Stimulated activated CD4-positive, alpha-beta T cell treated with anti-CD3 and anti-CD28 coated beads, Interleukin-2, amount 100 ng/mL, for 24 hours (primary cell): Measurements from ENCODE around the gene BBOX1.
"Not testable (repeated sequence)": the region's sequence is repeated elsewhere in the genome, so short reads cannot be mapped to it uniquely, and the experiment has no call there.

ENCODE experiments used
- DNase-seq, 2 donors: peaks; one replicate each; pipeline ENCODE4 v3.0.0-alpha.2; 2020

Gene BBOX1, protein sequence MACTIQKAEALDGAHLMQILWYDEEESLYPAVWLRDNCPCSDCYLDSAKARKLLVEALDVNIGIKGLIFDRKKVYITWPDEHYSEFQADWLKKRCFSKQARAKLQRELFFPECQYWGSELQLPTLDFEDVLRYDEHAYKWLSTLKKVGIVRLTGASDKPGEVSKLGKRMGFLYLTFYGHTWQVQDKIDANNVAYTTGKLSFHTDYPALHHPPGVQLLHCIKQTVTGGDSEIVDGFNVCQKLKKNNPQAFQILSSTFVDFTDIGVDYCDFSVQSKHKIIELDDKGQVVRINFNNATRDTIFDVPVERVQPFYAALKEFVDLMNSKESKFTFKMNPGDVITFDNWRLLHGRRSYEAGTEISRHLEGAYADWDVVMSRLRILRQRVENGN

DNA sequence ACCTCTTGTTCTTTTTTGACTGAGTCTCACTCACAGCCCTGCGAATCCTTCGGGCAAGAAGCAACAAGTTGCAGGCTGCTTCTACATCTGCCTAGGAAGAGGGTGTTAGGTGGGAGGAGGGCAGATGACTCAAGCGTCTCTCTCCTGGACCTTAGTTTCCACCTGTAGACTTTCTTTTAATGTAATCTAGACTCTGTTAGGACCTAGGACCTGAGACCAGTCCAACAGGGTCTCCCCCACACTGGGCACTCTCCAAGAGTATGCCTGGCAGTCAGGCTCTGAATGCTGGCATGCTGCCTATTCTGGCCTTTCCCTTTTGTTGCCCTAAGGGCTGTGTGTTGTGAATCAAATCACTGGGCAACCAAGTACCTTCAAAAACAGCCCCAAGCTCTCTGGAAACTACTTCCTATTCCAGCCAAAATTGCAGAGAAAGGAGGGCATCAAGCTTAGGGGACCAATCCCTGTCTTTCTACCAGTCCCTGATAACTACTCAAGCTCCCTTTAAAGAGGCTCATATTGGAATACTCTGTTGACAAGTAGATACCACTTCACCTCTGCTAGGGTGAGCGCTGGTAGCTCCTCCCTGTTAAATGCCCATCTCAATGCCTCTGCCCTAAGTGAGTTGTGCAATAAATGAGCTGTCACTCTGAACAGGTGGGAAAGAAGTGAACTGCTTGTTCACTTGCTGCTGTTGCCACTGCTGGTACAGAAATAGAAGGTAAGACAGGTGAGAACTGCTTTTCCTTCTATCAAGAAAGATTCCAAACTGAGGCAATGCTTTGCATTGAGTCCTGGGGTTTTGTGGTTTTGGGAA is at the start of gene BBOX1:
Gene BBOX1 (plus strand): TSS at position 514 of the 814 bp plus-strand sequence. CDS start 14,616 bp downstream, outside the sequence.
- no peak for DNase-seq

DNA sequence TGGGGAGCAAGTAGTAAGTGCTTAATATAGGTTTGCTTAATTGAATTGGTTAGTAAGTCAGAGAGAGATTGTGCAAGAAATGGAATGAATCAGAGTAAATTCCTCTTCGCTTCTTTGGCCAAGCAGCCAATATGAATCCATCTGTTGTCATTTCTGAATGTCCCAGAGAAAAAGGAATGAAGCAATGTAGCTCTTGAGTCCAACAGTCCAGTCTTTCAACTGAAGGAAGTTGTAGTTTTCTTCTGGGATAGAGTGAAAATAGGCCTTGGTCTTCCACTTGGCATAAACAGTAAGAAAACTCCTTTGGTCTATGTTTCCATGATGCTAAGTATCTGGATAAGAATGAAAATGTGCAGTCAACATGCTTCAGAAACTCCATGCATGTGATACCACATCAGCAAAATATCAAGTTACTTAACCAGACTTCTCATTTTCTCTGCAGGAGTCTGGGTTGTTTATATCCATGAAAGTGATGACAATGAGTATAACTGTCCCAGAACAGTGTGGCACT is 48.5 kb upstream of the BBOX1 start:
- no peak for DNase-seq

GRCh38 chr11:26993965-26994457 is 46.6 kb upstream of the BBOX1 start, which contains the start of gene FIBIN:
Gene FIBIN, plus strand, starts transcription at chr11:26994112. Its CDS starts 415 bp downstream, at chr11:26994527.
- DNase-seq: no peak

- DNase-seq: no peak
Observed at GRCh38 chr11:26994631-26995095, 46.0 kb upstream of the BBOX1 start.

- DNase-seq: no peak
Observed at GRCh38 chr11:26995701-26996460, 44.7 kb upstream of the BBOX1 start.

DNA sequence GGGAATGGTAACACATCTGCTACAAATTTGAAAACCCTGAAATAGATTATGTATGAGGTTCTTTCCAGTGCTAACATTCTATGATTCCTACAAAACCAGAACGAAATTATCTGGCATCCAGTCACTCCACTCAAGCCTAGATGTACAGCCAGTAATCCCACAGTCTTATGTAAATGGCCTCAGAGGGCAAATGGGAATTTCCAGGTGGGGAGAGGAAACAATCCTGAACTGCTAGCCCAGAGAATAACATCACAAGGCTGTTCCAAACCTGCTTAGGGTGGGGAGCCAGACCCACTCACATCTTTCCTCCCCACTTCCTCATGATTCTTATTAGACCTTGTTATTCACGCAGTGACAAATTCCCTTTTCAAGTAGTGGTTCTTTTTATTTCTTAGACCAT is 43.2 kb upstream of the BBOX1 start:
- DNase-seq: no peak

DNA sequence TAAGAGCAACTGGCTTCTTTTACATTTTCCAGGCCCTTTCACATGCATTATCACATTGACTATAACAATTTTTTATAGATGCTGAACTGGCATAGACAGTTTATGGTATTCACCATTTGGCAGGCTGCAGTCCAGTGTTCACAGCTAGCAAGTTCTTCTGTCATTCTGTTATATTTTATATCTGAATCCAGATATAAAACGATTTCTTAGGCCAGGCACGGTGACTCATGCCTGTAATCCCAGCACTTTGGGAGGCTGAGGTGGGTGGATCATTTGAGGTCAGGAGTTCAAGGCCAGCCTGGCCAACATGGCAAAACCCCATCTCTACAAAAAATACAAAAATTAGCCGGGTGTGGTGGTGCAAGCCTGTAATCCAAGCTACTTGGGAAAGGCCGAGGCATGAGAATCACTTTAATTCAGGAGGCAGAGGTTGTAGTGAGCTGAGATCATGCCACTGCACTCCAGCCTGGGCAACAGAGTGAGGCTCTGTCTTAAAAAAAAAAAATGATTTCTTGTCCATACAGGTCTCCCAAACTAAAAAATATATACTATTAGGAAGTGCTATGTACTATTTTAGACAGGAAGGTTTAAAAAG is 39.4 kb upstream of the BBOX1 start:
- DNase-seq: not testable (repeated sequence)

DNA sequence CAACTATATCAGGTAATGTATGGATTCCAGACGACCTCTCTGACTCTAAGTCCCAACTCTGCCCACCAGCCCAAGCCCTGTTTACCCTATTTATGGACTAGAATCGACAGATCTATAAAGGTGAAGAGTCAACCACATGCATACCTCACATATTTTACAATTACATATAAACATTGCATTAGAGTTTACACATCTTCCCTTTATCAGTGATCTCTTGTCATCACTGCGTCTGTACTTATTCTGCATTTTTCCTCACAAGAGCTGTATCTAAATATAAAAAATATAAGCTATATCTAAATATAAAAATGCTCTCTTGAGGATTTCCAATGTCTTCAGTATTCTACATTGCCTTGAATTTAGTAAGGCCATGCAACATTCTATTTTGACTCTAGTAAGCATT is 38.2 kb upstream of the BBOX1 start:
- DNase-seq: no peak

DNA sequence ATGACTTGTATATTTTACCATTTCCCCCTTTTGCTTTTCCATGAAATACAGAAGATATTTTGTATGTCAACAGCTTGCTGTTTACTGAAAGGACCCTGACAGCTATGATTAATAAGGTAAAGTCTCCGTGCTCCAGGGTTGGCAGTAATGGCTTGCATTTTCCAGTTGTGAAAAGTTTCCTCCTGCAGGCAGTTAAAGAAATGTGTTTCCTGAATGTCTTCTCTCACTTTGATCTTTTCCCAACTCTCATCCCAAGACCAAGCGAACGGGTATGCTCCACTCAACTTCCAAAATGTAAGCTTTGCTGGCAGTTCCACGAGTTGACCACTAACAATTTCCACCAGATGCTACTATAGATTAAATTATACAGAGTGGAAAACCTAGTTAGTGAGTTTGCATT is 37.8 kb upstream of the BBOX1 start:
- no peak for DNase-seq

- no peak for DNase-seq
Observed at GRCh38 chr11:27004103-27004502, 36.5 kb upstream of the BBOX1 start.

- no peak for DNase-seq
Observed at GRCh38 chr11:27008811-27009535, 31.6 kb upstream of the BBOX1 start.

- DNase-seq: no peak
Observed at GRCh38 chr11:27011560-27012233, 28.9 kb upstream of the BBOX1 start.

DNA sequence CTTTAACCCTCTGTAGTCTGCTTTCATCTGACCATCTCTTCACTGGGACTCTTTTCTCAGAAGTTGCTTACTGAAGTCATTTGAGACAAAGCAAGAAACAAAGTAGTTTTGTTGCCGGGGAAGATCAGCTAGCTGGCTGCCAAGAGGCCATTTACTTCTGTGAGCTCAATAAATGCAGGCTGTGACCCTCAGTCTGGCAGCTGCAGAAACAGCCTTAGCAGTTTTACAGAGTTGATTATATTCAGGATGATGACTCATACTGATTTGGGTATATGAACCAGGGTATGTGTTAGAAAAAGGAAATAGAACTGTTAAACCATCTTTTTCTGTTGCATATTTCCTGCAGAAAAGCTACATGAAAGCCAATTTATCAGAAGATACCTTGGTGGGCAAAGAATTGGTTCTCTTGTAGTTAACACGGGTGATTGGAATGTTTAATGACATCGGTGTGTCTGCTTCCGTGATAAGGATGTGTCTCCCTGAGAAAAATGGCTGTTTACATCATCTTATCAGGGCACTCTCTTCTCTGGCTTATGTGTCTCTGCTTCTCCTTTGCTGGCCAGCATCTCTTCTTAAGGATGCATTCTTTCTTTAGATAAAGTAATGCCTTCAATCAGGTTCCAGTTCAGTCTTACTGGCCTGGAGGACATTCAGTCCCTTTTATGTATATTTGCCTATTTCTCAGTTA is 28.2 kb upstream of the BBOX1 start:
- no peak for DNase-seq

GRCh38 chr11:27013781-27014361 is 26.7 kb upstream of the BBOX1 start:
- no peak for DNase-seq

- DNase-seq: no peak
Observed at GRCh38 chr11:27018902-27019529, 21.6 kb upstream of the BBOX1 start.

DNA sequence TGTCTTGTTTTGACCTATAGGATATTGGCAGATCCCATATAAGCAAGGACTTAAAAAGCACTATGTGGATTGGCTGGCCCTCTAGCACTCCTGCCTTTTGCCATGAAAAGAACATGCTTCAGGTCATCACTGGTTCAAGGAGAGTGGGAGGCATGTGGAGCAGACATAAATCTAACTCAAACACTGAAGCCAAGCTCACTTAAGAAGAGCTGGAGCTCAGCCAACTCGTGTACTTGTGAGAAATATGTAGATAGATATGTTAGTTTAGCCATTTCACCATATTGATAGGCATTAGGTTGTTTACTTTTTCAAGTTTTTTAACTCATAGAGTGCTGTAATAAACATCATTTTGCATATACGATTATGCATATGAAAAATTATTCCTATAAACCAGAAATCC is 19.9 kb upstream of the BBOX1 start:
- no peak for DNase-seq

DNA sequence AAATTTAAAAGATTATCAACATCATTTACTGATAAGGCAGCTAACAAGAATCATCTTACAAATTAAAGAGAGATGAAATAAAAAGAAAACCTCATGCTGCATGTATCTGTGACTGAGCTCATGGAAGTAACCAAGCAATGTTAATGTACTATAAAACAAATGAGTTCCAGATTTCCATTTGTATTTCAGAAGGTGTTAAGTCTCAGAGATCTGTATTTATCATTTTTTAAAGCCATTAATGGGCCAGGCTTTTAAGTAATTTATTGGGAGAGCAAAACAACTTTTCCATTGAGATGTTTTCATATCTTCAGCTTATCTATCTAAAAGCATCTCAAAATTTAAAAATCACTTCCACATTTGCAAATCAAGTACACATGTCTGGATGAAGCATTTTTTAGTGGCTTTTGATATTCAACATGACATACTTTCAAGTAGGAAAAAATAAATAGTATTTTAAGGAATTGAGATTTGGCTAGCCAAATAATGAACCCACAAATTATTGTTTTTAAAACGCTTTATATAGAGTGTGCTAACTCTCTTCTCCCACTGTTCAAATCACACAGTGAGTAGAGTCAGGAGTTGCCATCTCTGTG is 17.9 kb upstream of the BBOX1 start:
- no peak for DNase-seq

GRCh38 chr11:27024865-27025264 is 15.8 kb upstream of the BBOX1 start:
- DNase-seq: no peak
